GM12874 (cell line): Measurements from ENCODE around the gene EVL.

ENCODE experiments used
- TF ChIP-seq, protein P1 (sequence below): IDR thresholded peaks from 2 replicates; pipeline ENCODE4 v1.5.1; 2011; ENCODE audit warnings: low read depth, mild to moderate bottlenecking, control low read depth, low read length, moderate library complexity; ENCODE audit not compliant: insufficient read depth

The EVL gene

GRCh38 chr14:100041271-100041670 lies 24.0 kb upstream of the EVL start:
- TF ChIP-seq, protein P1, sequence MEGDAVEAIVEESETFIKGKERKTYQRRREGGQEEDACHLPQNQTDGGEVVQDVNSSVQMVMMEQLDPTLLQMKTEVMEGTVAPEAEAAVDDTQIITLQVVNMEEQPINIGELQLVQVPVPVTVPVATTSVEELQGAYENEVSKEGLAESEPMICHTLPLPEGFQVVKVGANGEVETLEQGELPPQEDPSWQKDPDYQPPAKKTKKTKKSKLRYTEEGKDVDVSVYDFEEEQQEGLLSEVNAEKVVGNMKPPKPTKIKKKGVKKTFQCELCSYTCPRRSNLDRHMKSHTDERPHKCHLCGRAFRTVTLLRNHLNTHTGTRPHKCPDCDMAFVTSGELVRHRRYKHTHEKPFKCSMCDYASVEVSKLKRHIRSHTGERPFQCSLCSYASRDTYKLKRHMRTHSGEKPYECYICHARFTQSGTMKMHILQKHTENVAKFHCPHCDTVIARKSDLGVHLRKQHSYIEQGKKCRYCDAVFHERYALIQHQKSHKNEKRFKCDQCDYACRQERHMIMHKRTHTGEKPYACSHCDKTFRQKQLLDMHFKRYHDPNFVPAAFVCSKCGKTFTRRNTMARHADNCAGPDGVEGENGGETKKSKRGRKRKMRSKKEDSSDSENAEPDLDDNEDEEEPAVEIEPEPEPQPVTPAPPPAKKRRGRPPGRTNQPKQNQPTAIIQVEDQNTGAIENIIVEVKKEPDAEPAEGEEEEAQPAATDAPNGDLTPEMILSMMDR = no peak

DNA sequence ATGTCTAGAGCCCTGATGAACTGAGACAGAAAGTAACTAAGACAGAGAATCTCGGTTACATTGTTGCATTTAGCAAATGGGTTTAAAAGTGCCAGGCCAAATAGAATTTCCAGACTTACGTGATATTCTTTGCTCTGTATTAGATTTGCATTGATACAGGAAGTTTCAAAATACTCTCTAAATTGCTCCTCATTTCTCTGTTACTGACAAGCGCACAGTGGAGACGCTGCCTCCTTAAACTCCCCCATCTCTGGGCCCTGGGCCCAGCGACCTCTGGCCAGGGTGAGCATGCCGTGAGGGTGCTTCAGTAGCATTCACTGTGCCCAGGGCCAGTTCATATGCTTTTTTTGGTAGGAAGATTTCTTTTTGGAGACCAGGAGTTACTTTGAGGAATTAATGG lies 22.9 kb upstream of the EVL start:
- TF ChIP-seq, protein P1 = no peak

GRCh38 chr14:100045642-100046344 lies 19.4 kb upstream of the EVL start:
- TF ChIP-seq, protein P1 = no peak

DNA sequence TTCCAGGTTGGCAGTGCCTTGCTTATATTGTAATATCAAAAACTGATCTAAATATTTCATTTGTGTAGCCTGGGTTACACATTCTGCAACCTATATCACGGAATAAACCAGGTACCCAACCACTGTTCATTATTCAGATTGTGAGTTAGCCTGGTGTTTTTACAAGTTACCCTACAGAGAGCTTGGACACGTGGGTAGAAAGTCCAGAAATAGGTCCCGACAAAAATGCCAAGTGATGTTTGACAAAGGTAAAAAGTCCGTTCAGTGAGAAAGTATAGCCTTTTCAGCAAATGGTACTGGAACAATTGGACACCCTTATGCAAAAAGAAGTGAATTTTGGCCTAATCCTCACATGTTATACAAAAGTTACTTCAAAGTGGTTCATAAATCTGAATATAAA lies 17.6 kb upstream of the EVL start:
- TF ChIP-seq, protein P1 = no peak

- TF ChIP-seq, protein P1 = no peak
Measured at GRCh38 chr14:100048786-100049185, 16.4 kb upstream of the EVL start.

GRCh38 chr14:100049220-100049619 lies 16.0 kb upstream of the EVL start:
- TF ChIP-seq, protein P1 = no peak

- TF ChIP-seq, protein P1 = no peak
Measured at GRCh38 chr14:100051103-100051502, 14.1 kb upstream of the EVL start.
